Neural progenitor cell (in vitro differentiated cells): ENCODE measurements around the gene NSFL1C.

Source experiments
- CTCF ChIP-seq: fragments of 200-600 bp; sonication (generic); IDR thresholded peaks from 2 replicates; pipeline ENCODE4 v1.5.1; 2017; ENCODE audit warnings: antibody characterized with exemption, mild to moderate bottlenecking
- EZH2 ChIP-seq: fragments of 200-600 bp; sonication (generic); IDR thresholded peaks from 2 replicates; pipeline ENCODE4 v1.6.1; 2017; ENCODE audit warnings: antibody characterized with exemption, mild to moderate bottlenecking, moderate library complexity

- TF ChIP-seq EZH2 (no peak), CTCF (no peak)
Measured at GRCh38 chr20:1443085-1443484, 23.6 kb downstream of the NSFL1C start.
